H7 (cell line): Measurements from ENCODE around the gene LPIN2. TPM values are rescaled to one million over a fixed set of nuclear protein-coding genes. Genes with fewer than 3 reads are reported as not detected.

ENCODE experiments used
- DNase-seq: peaks from one replicate; pipeline ENCODE4 v3.0.0; 2012
- H3K27me3 ChIP-seq: 2 replicates; pipeline ENCODE4 v1.6.0; 2011; ENCODE audit warnings: mild to moderate bottlenecking, low read length; ENCODE audit not compliant: control insufficient read depth, insufficient read depth
- H3K36me3 ChIP-seq: replicated peaks from 2 replicates; pipeline ENCODE4 v1.5.1; 2011; ENCODE audit warnings: low read length; ENCODE audit not compliant: control insufficient read depth, insufficient read depth
- H3K4me3 ChIP-seq: 2 replicates; pipeline ENCODE4 v1.5.1; 2011; ENCODE audit warnings: low read depth, mild to moderate bottlenecking, control low read depth, low read length, moderate library complexity; ENCODE audit not compliant: insufficient read depth
- total RNA-seq: library from RNA; depleted of rRNA; stranded (reverse); fragments of >200 nt; shearing (Covaris generic); gene quantifications from 2 replicates; pipeline ENCODE4 v1.2.3, GENCODE V29; 2014; rRNA removed

The LPIN2 gene
- total RNA-seq, 1 experiment from 2014 or later: 10.8 TPM

DNA sequence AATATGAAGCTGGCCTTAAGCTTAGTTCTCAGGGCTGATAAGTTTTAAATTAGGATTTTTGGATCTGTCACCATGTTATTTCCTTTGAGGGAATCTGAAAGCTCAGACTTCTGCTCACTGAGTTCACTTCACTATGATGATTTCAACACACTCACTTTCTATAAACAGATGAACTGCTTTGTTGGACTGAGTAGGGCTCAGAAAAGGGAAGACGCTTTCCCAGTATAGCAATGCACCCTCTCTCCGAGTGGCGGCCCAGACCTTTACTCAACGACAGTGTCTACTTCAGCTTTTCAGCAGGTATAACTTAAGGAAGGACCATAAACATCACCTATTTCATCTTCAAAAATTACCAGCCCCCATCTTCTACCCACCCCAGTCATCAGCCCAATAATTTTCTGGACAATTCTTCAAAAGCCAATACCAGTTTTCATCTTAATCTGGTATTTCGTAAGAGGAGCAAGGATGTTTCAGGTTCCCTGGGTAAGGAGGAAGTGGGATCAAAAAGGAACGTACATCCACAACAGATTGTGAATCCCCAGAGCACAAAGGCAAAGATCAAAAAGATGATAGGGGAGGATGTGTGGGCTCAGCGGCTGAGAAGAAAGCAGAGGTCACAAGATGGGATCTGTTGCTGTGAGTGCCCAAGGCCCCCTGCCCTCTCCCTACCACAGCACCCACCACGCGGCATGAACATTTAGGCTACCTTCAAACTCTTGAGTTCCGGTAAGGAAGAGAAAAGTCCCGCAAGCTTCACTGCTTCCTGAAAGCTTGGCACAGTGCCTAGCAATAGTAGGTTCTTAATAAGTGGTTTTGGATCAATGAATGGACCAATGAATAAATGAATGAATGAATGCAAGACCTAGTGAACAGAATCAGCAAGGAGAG, 41.9 kb downstream of the LPIN2 start:
- no peak overlapping the region for H3K4me3 ChIP-seq
- H3K36me3 ChIP-seq: no peaks in the 10 kb centered on the region
- no peaks in the 10 kb centered on the region for H3K27me3 ChIP-seq
- no peak for DNase-seq

DNA sequence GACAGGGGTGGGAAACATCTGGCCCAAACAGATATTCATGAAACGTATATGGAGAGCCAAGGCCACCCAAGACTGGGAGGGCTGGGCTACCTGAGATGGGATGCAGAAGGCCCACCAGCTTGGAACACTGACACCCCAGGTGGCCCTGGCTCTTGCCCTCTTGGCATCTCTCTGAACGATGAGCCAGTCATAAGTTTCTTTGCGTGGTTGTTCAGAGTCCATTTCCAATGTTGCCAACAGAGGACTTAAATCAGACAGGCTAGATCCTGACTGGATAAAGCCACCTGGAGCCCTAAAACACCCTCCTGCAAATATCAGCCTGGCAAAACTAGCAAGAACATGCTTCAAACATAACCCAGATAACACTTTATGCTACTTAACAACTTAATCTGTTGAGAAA, 42.6 kb downstream of the LPIN2 start:
- Histone ChIP-seq H3K4me3 (no peak overlapping the region), H3K27me3 (no peaks in the 10 kb centered on the region), H3K36me3 (no peaks in the 10 kb centered on the region)
- no peak for DNase-seq

DNA sequence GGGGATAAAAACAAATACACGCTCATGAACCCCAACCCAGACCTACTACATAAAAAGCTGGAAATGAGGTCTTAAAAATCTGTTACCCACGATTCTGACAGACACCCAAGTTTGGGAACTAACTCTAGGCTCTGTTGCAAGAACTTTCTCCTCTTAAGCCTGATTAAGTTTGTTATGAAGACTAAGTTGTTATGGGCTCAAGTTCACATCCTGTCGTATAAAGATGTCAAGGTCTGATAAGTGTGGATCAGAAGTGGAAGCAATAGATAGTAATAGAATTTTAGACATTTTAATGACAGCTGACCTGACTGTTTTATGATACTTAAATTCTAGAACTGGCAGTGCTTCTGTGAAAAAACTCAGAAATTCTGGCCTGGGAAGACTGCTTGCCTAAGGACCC, 43.2 kb downstream of the LPIN2 start:
- no peaks in the 10 kb centered on the region for H3K27me3 ChIP-seq
- H3K36me3 ChIP-seq: no peaks in the 10 kb centered on the region
- DNase-seq: no peak
- H3K4me3 ChIP-seq: no peak overlapping the region

DNA sequence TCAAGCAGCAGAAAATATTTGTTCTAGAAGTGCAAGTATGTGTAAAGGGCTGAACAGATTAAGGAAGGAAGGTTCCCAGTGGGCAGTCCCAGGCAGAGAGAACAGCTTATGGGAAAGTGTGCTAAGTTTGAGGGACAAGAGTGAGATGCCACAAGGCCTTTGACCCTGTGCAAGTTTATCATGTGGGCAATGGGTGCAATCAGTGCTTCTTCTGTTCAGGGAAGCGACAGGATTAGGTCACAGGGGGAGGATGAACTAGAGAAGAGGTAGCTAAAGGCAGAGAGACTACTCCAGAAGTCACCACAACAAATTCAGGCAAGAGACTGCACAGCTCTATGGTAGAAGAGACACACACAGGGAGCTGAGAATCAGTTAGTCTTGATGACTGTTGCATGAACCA, 44.3 kb downstream of the LPIN2 start:
- Histone ChIP-seq H3K36me3 (no peaks in the 10 kb centered on the region), H3K4me3 (no peak overlapping the region), H3K27me3 (no peaks in the 10 kb centered on the region)
- no peak for DNase-seq

DNA sequence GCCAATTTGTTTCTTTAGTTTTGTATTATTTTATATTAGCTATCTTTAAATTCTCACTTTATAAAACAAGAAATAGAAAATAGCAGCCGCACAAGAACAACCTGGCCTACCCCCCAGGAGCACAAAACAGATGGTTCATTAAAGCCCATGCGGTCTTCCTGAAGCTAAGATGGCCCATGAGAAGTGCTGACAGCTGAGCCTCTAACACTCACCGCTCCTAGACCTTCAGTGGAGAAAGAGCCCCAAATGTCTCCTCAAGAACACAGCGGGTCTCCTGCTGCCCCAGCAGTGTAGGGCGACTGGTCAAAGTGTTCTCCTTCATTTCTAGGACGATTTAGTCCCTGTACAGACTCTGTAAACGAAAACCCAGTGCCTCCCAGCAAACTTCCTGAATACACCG, 45.1 kb downstream of the LPIN2 start:
- Histone ChIP-seq H3K36me3 (no peaks in the 10 kb centered on the region), H3K27me3 (no peaks in the 10 kb centered on the region), H3K4me3 (no peak overlapping the region)
- DNase-seq: no peak

DNA sequence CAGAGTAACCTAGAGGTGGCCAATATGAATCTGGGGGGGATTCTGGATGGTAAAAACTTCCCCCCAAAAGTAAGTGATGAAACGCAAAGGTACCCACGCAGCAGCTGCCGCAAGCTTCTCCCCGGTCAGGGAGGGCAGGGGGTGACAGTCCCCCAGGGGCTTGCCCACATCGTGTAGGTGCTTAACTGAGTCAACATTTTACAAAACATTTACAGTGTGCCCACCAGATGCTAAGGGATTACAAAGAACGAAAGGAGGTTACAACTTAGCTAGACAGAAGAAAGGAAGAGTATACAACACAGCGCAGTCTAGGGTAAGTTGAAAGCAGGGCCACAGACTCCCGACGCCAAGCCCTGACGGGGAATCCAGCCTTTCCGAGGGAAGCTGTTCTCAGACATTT, 45.6 kb downstream of the LPIN2 start:
- Histone ChIP-seq H3K4me3 (no peak overlapping the region), H3K27me3 (no peaks in the 10 kb centered on the region), H3K36me3 (no peaks in the 10 kb centered on the region)
- no peak for DNase-seq

DNA sequence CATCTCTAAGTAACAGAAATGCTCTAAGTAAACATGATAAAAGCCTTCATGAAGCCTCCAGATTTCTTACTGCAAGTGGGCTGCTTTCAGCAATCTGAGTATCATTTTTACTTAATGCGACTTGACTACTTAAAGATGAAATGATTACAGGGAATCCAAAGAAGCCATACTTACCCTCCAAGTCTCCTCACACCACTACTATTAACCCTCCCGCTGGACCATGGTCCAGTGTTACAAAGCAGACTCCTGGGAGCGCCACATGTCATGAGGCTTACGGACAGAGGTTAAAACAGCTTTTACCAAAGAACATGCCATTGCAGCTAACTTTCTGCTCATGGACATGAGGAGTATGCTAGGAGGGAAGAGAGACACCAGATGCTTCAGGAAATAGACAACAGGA, 46.4 kb downstream of the LPIN2 start:
- Histone ChIP-seq H3K36me3 (no peaks in the 10 kb centered on the region), H3K4me3 (no peak overlapping the region), H3K27me3 (no peaks in the 10 kb centered on the region)
- no peak for DNase-seq

DNA sequence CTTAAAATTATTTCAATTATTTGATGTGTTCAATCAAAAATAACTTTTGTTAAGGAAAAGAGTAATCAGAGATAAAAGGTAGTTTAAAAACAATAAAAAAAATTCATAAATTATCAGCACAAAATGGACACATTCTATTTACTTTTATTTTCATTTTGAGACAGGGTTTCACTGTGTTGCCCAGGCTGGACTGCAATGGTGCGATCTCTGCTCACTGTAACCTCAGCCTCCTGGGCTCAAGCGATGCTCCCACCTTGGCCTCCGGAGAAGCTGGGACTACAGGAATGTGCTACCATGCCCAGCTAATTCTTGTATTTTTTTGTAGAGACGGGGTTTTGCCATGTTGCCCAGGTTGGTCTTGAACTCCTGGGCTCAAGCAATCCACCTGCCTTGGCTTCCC, 47.1 kb downstream of the LPIN2 start:
- H3K36me3 ChIP-seq: no peaks in the 10 kb centered on the region
- no peak for DNase-seq
- no peaks in the 10 kb centered on the region for H3K27me3 ChIP-seq
- H3K4me3 ChIP-seq: no peak overlapping the region

DNA sequence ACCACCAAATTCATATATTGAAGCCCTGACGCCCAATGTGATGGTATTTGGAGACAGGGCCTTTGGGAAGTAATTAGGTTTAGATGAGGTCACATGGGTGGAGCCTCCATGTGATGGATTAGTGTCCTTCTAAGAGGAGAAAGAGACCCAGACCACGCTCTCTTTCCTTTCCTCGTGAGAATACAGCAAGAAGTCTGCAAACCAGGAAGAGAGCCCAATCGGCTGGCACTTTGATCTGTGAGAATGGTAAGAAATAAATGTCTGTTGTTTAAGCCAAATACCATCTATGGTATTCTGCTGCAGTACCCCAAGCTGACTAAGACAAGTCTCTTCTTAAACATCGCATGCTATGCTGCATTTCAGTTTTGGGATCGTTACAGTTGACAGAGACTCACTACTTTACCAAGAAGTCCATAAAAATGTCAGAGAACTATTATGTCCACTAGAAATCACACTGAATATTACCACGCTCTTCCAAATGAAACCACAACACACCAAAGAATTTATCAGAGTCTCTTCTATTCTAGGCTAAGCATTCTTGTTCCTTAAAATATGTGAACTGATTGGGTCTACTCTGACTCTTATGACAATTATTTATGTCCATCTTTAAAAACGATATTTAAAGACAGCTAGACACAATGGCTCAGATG, 48.5 kb downstream of the LPIN2 start:
- Histone ChIP-seq H3K36me3 (no peaks in the 10 kb centered on the region; the same call in 1 of the 2 replicates), H3K4me3 (no peak overlapping the region), H3K27me3 (no peaks in the 10 kb centered on the region)
- DNase-seq: no peak

Other genes with a start within 250 kb of the LPIN2 start
- 15.2 and 20.6 TPM in 2 replicates for gene EMILIN2, start 166.1 kb downstream of the LPIN2 start, total RNA-seq
- gene MYOM1, start 206.8 kb upstream of the LPIN2 start, total RNA-seq: 0.14 and 0.55 TPM in 2 replicates
- 462 and 507 TPM in 2 replicates for gene MYL12A, start 234.7 kb upstream of the LPIN2 start, total RNA-seq
- 201 and 216 TPM in 2 replicates for gene MYL12B, start 249.0 kb upstream of the LPIN2 start, total RNA-seq